CD14-positive monocyte (primary cell): Measurements from ENCODE around the gene MYBPC2. TPM values are rescaled to one million over a fixed set of nuclear protein-coding genes. Genes with fewer than 3 reads are reported as not detected.
"Not testable (repeated sequence)": the region's sequence is repeated elsewhere in the genome, so short reads cannot be mapped to it uniquely, and the experiment has no call there.

Experiments used
- DNase-seq, 3 donors: peaks; one replicate each; pipeline ENCODE4 v3.0.0-alpha.2; 2011 to 2022
- H2AFZ ChIP-seq: 2 replicates; pipeline ENCODE4 v1.6.0; 2012; ENCODE audit warnings: mild to moderate bottlenecking, low read depth, low read length, inconsistent platforms; ENCODE audit not compliant: insufficient read depth, poor library complexity, severe bottlenecking
- H3K27ac ChIP-seq, 2 donors: 1 replicate in 1 of 2; 2 replicates in 1 of 2; pipeline ENCODE4 v1.5.1; 2012 to 2013; ENCODE audit warnings: low read length in 2 of 2, control low read depth in 1 of 2, inconsistent platforms in 1 of 2, low read depth in 1 of 2, mild to moderate bottlenecking in 1 of 2
- H3K27me3 ChIP-seq, 2 donors: one replicate each; pipeline versions ENCODE4 v1.6.0 to v1.6.1; 2011 to 2013; ENCODE audit warnings: low read length in 2 of 2; ENCODE audit not compliant: control insufficient read depth in 2 of 2, insufficient read depth in 2 of 2
- H3K36me3 ChIP-seq, 2 donors: replicated peaks in 1 of 2; 1 replicate in 1 of 2; 2 replicates in 1 of 2; pipeline versions ENCODE4 v1.5.1 to v1.6.1; 2012 to 2013; ENCODE audit warnings: low read length in 2 of 2, control low read depth in 1 of 2, inconsistent platforms in 1 of 2, mild to moderate bottlenecking in 1 of 2; ENCODE audit not compliant: insufficient read depth in 2 of 2, control insufficient read depth in 1 of 2
- H3K4me1 ChIP-seq, 2 donors: 1 replicate in 1 of 2; 2 replicates in 1 of 2; pipeline versions ENCODE4 v1.5.1 to v1.6.1; 2012 to 2013; ENCODE audit warnings: low read length in 2 of 2, control low read depth in 1 of 2, inconsistent platforms in 1 of 2, mild to moderate bottlenecking in 1 of 2, moderate library complexity in 1 of 2; ENCODE audit not compliant: insufficient read depth in 2 of 2, control insufficient read depth in 1 of 2
- H3K4me2 ChIP-seq: replicated peaks from 2 replicates; pipeline ENCODE3; 2012; ENCODE audit warnings: low read length, moderate library complexity, mild to moderate bottlenecking; ENCODE audit not compliant: poor library complexity, severe bottlenecking; ENCODE audit errors: extremely low read depth
- H3K4me3 ChIP-seq, 3 experiments: fragments of 200-600 bp in 1 of 3; sonication (generic) in 1 of 3; replicated peaks in 1 of 3; 1 replicate in 2 of 3; 2 replicates in 1 of 3; pipeline ENCODE4 v1.5.1; 2011 to 2013; ENCODE audit warnings: low read length in 3 of 3, mild to moderate bottlenecking in 3 of 3, control low read depth in 2 of 3, low read depth in 2 of 3, inconsistent platforms in 1 of 3, moderate library complexity in 1 of 3
- H3K79me2 ChIP-seq: 2 replicates; pipeline ENCODE4 v1.6.0; 2012; ENCODE audit warnings: mild to moderate bottlenecking, control low read depth, inconsistent platforms, low read length, moderate library complexity; ENCODE audit not compliant: insufficient read depth
- H3K9ac ChIP-seq: 2 replicates; pipeline ENCODE4 v1.6.0; 2017; ENCODE audit warnings: low read length, mild to moderate bottlenecking; ENCODE audit not compliant: insufficient read depth, poor library complexity, severe bottlenecking
- H3K9me3 ChIP-seq, 2 donors: replicated peaks in 1 of 2; 1 replicate in 1 of 2; 2 replicates in 1 of 2; pipeline versions ENCODE4 v1.5.1 to v1.6.1; 2012 to 2013; ENCODE audit warnings: low read length in 2 of 2, control low read depth in 1 of 2; ENCODE audit not compliant: control insufficient read depth in 1 of 2, insufficient read depth in 1 of 2
- H4K20me1 ChIP-seq: 2 replicates; pipeline ENCODE4 v1.6.0; 2012; ENCODE audit warnings: mild to moderate bottlenecking, low read length, control low read depth, moderate library complexity; ENCODE audit not compliant: insufficient read depth
- H3K27ac Mint-ChIP-seq, 7 donors: one replicate each; pipeline ENCODE4 v1.8.0; 2020; ENCODE audit warnings: mild to moderate bottlenecking in 7 of 7, mixed read lengths in 7 of 7, moderate library complexity in 6 of 7, inconsistent platforms in 2 of 7
- H3K27me3 Mint-ChIP-seq, 3 donors: one replicate each; pipeline ENCODE4 v1.8.0; 2021 to 2022; ENCODE audit warnings: low read depth in 3 of 3, mild to moderate bottlenecking in 3 of 3, mixed read lengths in 3 of 3, moderate library complexity in 3 of 3, inconsistent platforms in 1 of 3
- H3K36me3 Mint-ChIP-seq, 2 donors: one replicate each; pipeline ENCODE4 v1.8.0; 2020; ENCODE audit warnings: mixed read lengths in 2 of 2, inconsistent platforms in 1 of 2, mild to moderate bottlenecking in 1 of 2
- H3K4me1 Mint-ChIP-seq: one replicate; pipeline ENCODE4 v1.8.0; 2020; ENCODE audit warnings: mild to moderate bottlenecking, mixed read lengths
- H3K4me3 Mint-ChIP-seq, 2 donors: one replicate each; pipeline ENCODE4 v1.8.0; 2020; ENCODE audit warnings: mild to moderate bottlenecking in 2 of 2, mixed read lengths in 2 of 2, moderate library complexity in 1 of 2
- H3K9me3 Mint-ChIP-seq, 7 donors: one replicate each; pipeline ENCODE4 v1.8.0; 2020 to 2022; ENCODE audit warnings: mixed read lengths in 7 of 7, mild to moderate bottlenecking in 6 of 7, moderate library complexity in 6 of 7, inconsistent platforms in 2 of 7
- CTCF ChIP-seq: fragments of 200-600 bp; IDR thresholded peaks from one replicate; pipeline ENCODE4 v1.8.0; 2022; ENCODE audit warnings: antibody characterized with exemption, mild to moderate bottlenecking
- WGBS: methylation state at CpG from one replicate; pipeline ENCODE4 v1.1.5; 2013; ENCODE audit warnings: missing lambda C conversion rate; ENCODE audit not compliant: insufficient coverage; 5-methylcytosine and 5-hydroxymethylcytosine counted together
- intact Hi-C, 2 donors: fragments of 100-400 bp; cut with micrococcal nuclease; formaldehyde crosslinking; loops; one replicate each; pipeline versions ENCODE4 v1.15.0 to v1.15.1; 2023
- polyA plus RNA-seq, 3 donors: library from polyadenylated mRNA; depleted of rRNA in 1 of 3; unstranded in 2 of 3; stranded (reverse) in 1 of 3; fragments of 300-500 nt in 2 of 3; fragments of >200 nt in 1 of 3; fragmentation: Illumina TruSeq in 2 of 3; gene quantifications; 1 replicate in 2 of 3; 2 replicates in 1 of 3; pipeline ENCODE4 v1.2.3, GENCODE V29; 2012 to 2021

MYBPC2 gene
- polyA plus RNA-seq, 3 donors: not detected

GRCh38 chr19:50387176-50387867, 45.4 kb upstream of the MYBPC2 start:
- Histone ChIP-seq H3K9me3 (no peaks in the 10 kb centered on the region), H2AFZ (peak overlapping the region; percentile 76), H3K27me3 (no peaks in the 10 kb centered on the region), H3K79me2 (peaks cover 62% of the 10 kb centered on the region), H3K4me1 (peaks cover 48 to 60% of the 10 kb centered on the region in 2 donors), H3K36me3 (peaks cover 5 to 6% of the 10 kb centered on the region in 2 donors), H3K4me2 (peak overlapping the region; percentile 81), H3K27ac (peak overlapping the region; percentile 82 to 96), H4K20me1 (peaks cover 14% of the 10 kb centered on the region), H3K9ac (peak overlapping the region; percentile 53), H3K4me3 (peak overlapping the region; percentile 24 to 86 (median 34))
- intact Hi-C loops: loop anchor here in 1 of 2 donors (5.0 kb wide), 1 partner anchor 45 kb away; the partner anchor contains the start of gene MYBPC2
- Mint-ChIP-seq H3K9me3 (peaks cover 0 to 4% (median 3%) of the 10 kb centered on the region in 7 donors), H3K4me1 (peaks cover 52% of the 10 kb centered on the region), H3K27me3 (peaks cover 0 to 3% (median 2%) of the 10 kb centered on the region in 3 donors), H3K27ac (peak overlapping the region; percentile 94 to 98 (median 97)), H3K4me3 (peak overlapping the region; percentile 84 to 94), H3K36me3 (peaks cover 1 to 23% of the 10 kb centered on the region in 2 donors)
- 3% methylated on average over 18 of the region's 21 CpGs for WGBS
- peak; percentile 85 to 91 (median 87) for DNase-seq
- TF ChIP-seq CTCF: no peak

- H4K20me1 ChIP-seq: peaks cover 9% of the 10 kb centered on the region
- H3K9me3 ChIP-seq: no peaks in the 10 kb centered on the region
- H3K27me3 Mint-ChIP-seq: peaks cover 0 to 3% (median 2%) of the 10 kb centered on the region in 3 donors
- H3K4me1 ChIP-seq: peaks cover 48 to 55% of the 10 kb centered on the region in 2 donors
- peaks cover 1 to 18% of the 10 kb centered on the region in 2 donors for H3K36me3 Mint-ChIP-seq
- H3K4me3 Mint-ChIP-seq: peak overlapping the region; percentile 84 to 94
- H3K27me3 ChIP-seq: no peaks in the 10 kb centered on the region
- H3K27ac ChIP-seq: peak overlapping the region; percentile 82 to 96
- H3K9ac ChIP-seq: peak overlapping the region; percentile 53
- H3K4me3 ChIP-seq: peak overlapping the region; percentile 24 to 86 (median 34)
- peak overlapping the region; percentile 76 for H2AFZ ChIP-seq
- intact Hi-C loops: loop anchor here in 1 of 2 donors (5.0 kb wide), 1 partner anchor 44 kb away; the partner anchor contains the start of gene MYBPC2
- DNase-seq: no peak
- peaks cover 52% of the 10 kb centered on the region for H3K4me1 Mint-ChIP-seq
- H3K9me3 Mint-ChIP-seq: peaks cover 0 to 4% (median 3%) of the 10 kb centered on the region in 7 donors
- peaks cover 0 to 3% of the 10 kb centered on the region in 2 donors for H3K36me3 ChIP-seq
- WGBS: 73% methylated on average over 8 of the region's 8 CpGs
- peaks cover 66% of the 10 kb centered on the region for H3K79me2 ChIP-seq
- TF ChIP-seq CTCF: no peak
- peak overlapping the region; percentile 81 for H3K4me2 ChIP-seq
- peak overlapping the region; percentile 94 to 98 (median 97) for H3K27ac Mint-ChIP-seq
Observed at GRCh38 chr19:50387868-50388245, 44.8 kb upstream of the MYBPC2 start.

GRCh38 chr19:50390295-50390694, 42.4 kb upstream of the MYBPC2 start:
- H3K27ac Mint-ChIP-seq, intact Hi-C loops, H3K27me3 ChIP-seq, H3K27me3 Mint-ChIP-seq, H3K27ac ChIP-seq, DNase-seq, H2AFZ ChIP-seq, H3K4me2 ChIP-seq, H3K9ac ChIP-seq, H4K20me1 ChIP-seq, H3K4me3 ChIP-seq, H3K9me3 Mint-ChIP-seq, H3K9me3 ChIP-seq, H3K4me3 Mint-ChIP-seq: not testable (repeated sequence)
- peaks cover 9 to 30% of the 10 kb centered on the region in 2 donors for H3K36me3 Mint-ChIP-seq
- peaks cover 32% of the 10 kb centered on the region for H3K4me1 Mint-ChIP-seq
- Histone ChIP-seq H3K79me2 (peaks cover 70% of the 10 kb centered on the region), H3K4me1 (peaks cover 30 to 31% of the 10 kb centered on the region in 2 donors), H3K36me3 (peaks cover 0 to 14% of the 10 kb centered on the region in 2 donors)
- WGBS: no CpG with 5 or more reads among the region's 3 CpGs
